ENCODE data around the gene PLXNA4.

DNA sequence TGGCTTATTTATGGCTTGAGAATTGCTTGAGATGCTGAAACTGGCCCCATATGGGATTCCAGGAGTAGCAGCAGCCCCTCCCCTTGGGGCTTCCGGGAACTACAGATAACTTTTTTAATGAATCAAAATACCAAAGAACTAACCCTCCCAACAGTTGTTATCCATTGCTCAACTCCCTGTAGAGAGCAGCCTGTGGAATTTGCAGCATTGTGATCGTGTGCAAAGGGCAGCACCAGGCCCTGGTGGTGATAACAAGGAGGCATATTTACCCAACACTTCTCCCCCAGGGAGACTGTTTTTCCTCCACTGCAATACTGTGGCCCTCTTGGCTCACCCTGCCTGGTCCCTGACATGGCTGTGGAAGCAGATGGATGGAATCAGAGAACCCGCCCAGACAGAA is 196.2 kb downstream of the PLXNA4 start:
- TF ChIP-seq POLR2A (IDR thresholded peaks at IDR 0.05; ENCODE audit: low read length) (no peak), GATA1 (IDR thresholded peaks at IDR 0.05; ENCODE audit: low read depth, low read length) (no peak)

Measured in erythroblast (primary cell).